GM23338 (cell line): ENCODE measurements around the gene CEBPB. TPM values are rescaled to one million over a fixed set of nuclear protein-coding genes. Genes with fewer than 3 reads are reported as not detected.
"Not testable (repeated sequence)": the region's sequence is repeated elsewhere in the genome, so short reads cannot be mapped to it uniquely, and the experiment has no call there.

ENCODE experiments used
- ATAC-seq: fragments of 200-7000 bp; cut with Tn5 transposase; 3 replicates; pipeline ENCODE4 v1.9.1; 2020
- DNase-seq: peaks from one replicate; pipeline ENCODE4 v3.0.0-alpha.2; 2015; ENCODE audit warnings: low spot score
- H2AFZ ChIP-seq: fragments of 200-600 bp; sonication (generic); 2 replicates; pipeline ENCODE4 v1.8.0; 2016; ENCODE audit warnings: antibody characterized with exemption, mild to moderate bottlenecking, moderate library complexity
- H3F3A ChIP-seq: fragments of 200-600 bp; sonication (generic); replicated peaks from 2 replicates; pipeline ENCODE4 v1.8.0; 2017; ENCODE audit warnings: antibody characterized with exemption, mixed run types, low read depth
- H3K27ac ChIP-seq: fragments of 200-600 bp; sonication (generic); 2 replicates; pipeline ENCODE4 v1.6.1; 2016; ENCODE audit warnings: low read depth
- H3K27me3 ChIP-seq: fragments of 200-600 bp; sonication (generic); 2 replicates; pipeline ENCODE4 v1.8.0; 2016; ENCODE audit warnings: mild to moderate bottlenecking, mixed run types, moderate library complexity; ENCODE audit not compliant: insufficient read depth
- H3K36me3 ChIP-seq: fragments of 200-600 bp; sonication (generic); 2 replicates; pipeline ENCODE4 v1.8.0; 2016; ENCODE audit warnings: mild to moderate bottlenecking; ENCODE audit not compliant: insufficient read depth
- H3K4me1 ChIP-seq: fragments of 200-600 bp; sonication (generic); 2 replicates; pipeline ENCODE4 v1.8.0; 2016; ENCODE audit warnings: mild to moderate bottlenecking, moderate library complexity; ENCODE audit not compliant: insufficient read depth
- H3K4me2 ChIP-seq: fragments of 200-600 bp; sonication (generic); 2 replicates; pipeline ENCODE4 v1.7.1; 2017; ENCODE audit warnings: mixed run types
- H3K4me3 ChIP-seq: fragments of 200-600 bp; sonication (generic); 2 replicates; pipeline ENCODE4 v1.6.1; 2016; ENCODE audit warnings: mixed run types
- H3K79me2 ChIP-seq: fragments of 200-600 bp; sonication (generic); replicated peaks from 2 replicates; pipeline ENCODE4 v1.8.0; 2017; ENCODE audit warnings: mild to moderate bottlenecking; ENCODE audit not compliant: insufficient read depth
- H3K9me2 ChIP-seq: fragments of 200-600 bp; sonication (generic); 2 replicates; pipeline ENCODE4 v1.8.0; 2017; ENCODE audit not compliant: insufficient read depth
- H4K20me1 ChIP-seq: fragments of 200-600 bp; sonication (generic); replicated peaks from 2 replicates; pipeline ENCODE4 v1.8.0; 2017; ENCODE audit warnings: mild to moderate bottlenecking; ENCODE audit not compliant: insufficient read depth
- H3K27ac Mint-ChIP-seq: 2 replicates; pipeline ENCODE4 v1.8.0; 2020; ENCODE audit warnings: inconsistent platforms, mild to moderate bottlenecking, moderate library complexity, mixed read lengths
- H3K27me3 Mint-ChIP-seq: 3 replicates; pipeline ENCODE4 v1.8.0; 2022; ENCODE audit warnings: low read depth, mild to moderate bottlenecking, moderate library complexity, mixed read lengths, inconsistent platforms; ENCODE audit not compliant: insufficient read depth, poor library complexity
- H3K36me3 Mint-ChIP-seq: 3 replicates; pipeline ENCODE4 v1.8.0; 2021; ENCODE audit warnings: low read depth, mild to moderate bottlenecking, inconsistent platforms, moderate library complexity, mixed read lengths
- H3K4me1 Mint-ChIP-seq: 3 replicates; pipeline ENCODE4 v1.8.0; 2020; ENCODE audit warnings: mild to moderate bottlenecking, inconsistent platforms, mixed read lengths
- H3K4me3 Mint-ChIP-seq: 3 replicates; pipeline ENCODE4 v1.8.0; 2021; ENCODE audit warnings: moderate library complexity, mild to moderate bottlenecking, inconsistent platforms, mixed read lengths
- H3K9me3 Mint-ChIP-seq: 3 replicates; pipeline ENCODE4 v1.8.0; 2020; ENCODE audit warnings: moderate library complexity, mild to moderate bottlenecking, inconsistent platforms, mixed read lengths
- CTCF ChIP-seq, 2 experiments: fragments of 200-600 bp in 1 of 2; sonication (generic) in 1 of 2; conservative IDR thresholded peaks; 2 replicates each; pipeline versions ENCODE4 v1.5.1 to v1.6.1; 2016 to 2017; ENCODE audit warnings: antibody characterized with exemption in 2 of 2, low read depth in 2 of 2, mild to moderate bottlenecking in 2 of 2, moderate library complexity in 1 of 2
- ETS1 ChIP-seq: IDR thresholded peaks from 2 replicates; pipeline ENCODE4 v1.6.1; 2016; ENCODE audit warnings: antibody characterized with exemption
- EZH2 ChIP-seq: fragments of 200-600 bp; sonication (generic); IDR thresholded peaks from one replicate; pipeline ENCODE4 v1.8.0; 2017; ENCODE audit warnings: antibody characterized with exemption, mild to moderate bottlenecking, low read depth; ENCODE audit not compliant: unreplicated experiment
- EZH2phosphoT487 ChIP-seq: fragments of 200-600 bp; sonication (generic); IDR thresholded peaks from one replicate; pipeline ENCODE4 v1.8.1; 2018; ENCODE audit warnings: antibody characterized with exemption; ENCODE audit not compliant: unreplicated experiment
- JUNB ChIP-seq: IDR thresholded peaks from one replicate; pipeline ENCODE4 v1.6.1; 2016; ENCODE audit warnings: antibody characterized with exemption; ENCODE audit not compliant: unreplicated experiment
- NANOG ChIP-seq: IDR thresholded peaks from 2 replicates; pipeline ENCODE4 v1.6.1; 2016; ENCODE audit warnings: antibody characterized with exemption, borderline replicate concordance
- POLR2AphosphoS5 ChIP-seq: IDR thresholded peaks from 2 replicates; pipeline ENCODE4 v1.6.1; 2016; ENCODE audit warnings: antibody characterized with exemption, low read depth
- REST ChIP-seq: IDR thresholded peaks from one replicate; pipeline ENCODE4 v1.6.1; 2018; ENCODE audit warnings: antibody characterized with exemption; ENCODE audit not compliant: unreplicated experiment
- ZNF114 ChIP-seq: fragments of 250-450 bp; sonication (Bioruptor Pico); IDR thresholded peaks from 2 replicates; pipeline ENCODE4 v1.5.0; 2020; ENCODE audit warnings: mild to moderate bottlenecking, moderate library complexity
- ZNF331 ChIP-seq: fragments of 250-450 bp; sonication (Bioruptor Pico); IDR thresholded peaks from 2 replicates; pipeline ENCODE4 v1.5.0; 2020; ENCODE audit warnings: low read depth, mild to moderate bottlenecking, moderate library complexity
- polyA plus RNA-seq: library from polyadenylated mRNA; unstranded; fragments of >200 nt; fragmentation: Nextera tagmentation; extraction: Ambion mirVana; gene quantifications from 2 replicates; pipeline ENCODE4 v1.2.1, GENCODE V29; 2016
- total RNA-seq: library from RNA; depleted of rRNA; stranded (reverse); fragments of >200 nt; shearing (Covaris generic); gene quantifications from 2 replicates; pipeline ENCODE4 v1.2.3, GENCODE V29; 2014

CEBPB gene
- total and polyA plus RNA-seq, 2 experiments from 2014 or later = 20.6 to 25.4 TPM

- TF ChIP-seq ETS1 (no peak), ZNF114 (CRISPR knock-in tag) (no peak), EZH2phosphoT487 (no peak), JUNB (no peak)
Measured at GRCh38 chr20:50175938-50176933, 14.4 kb upstream of the CEBPB start (continued).

- not testable (repeated sequence) for H3K27ac Mint-ChIP-seq, H3K9me3 Mint-ChIP-seq, H3K27me3 Mint-ChIP-seq, H3K4me3 ChIP-seq, H3K79me2 ChIP-seq, H4K20me1 ChIP-seq, H3K4me2 ChIP-seq, H3K4me1 Mint-ChIP-seq, H3K4me1 ChIP-seq, H3K36me3 ChIP-seq, DNase-seq, H2AFZ ChIP-seq, H3K4me3 Mint-ChIP-seq, H3K9me2 ChIP-seq, H3F3A ChIP-seq, H3K27me3 ChIP-seq, ATAC-seq, H3K36me3 Mint-ChIP-seq
- H3K27ac ChIP-seq = peak overlapping the region; percentile 76; the same call in 1 of the 2 replicates
Measured at GRCh38 chr20:50178672-50179071, 12.0 kb upstream of the CEBPB start.

GRCh38 chr20:50181344-50181743, 9.3 kb upstream of the CEBPB start:
- Mint-ChIP-seq H3K27me3 (peaks cover 6% of the 10 kb centered on the region), H3K4me3 (no peak overlapping the region), H3K9me3 (no peaks in the 10 kb centered on the region), H3K27ac (no peak overlapping the region), H3K36me3 (no peaks in the 10 kb centered on the region), H3K4me1 (peaks cover 5% of the 10 kb centered on the region)
- H3K27me3 ChIP-seq = no peaks in the 10 kb centered on the region
- DNase-seq (no peak), ATAC-seq (no peak)
- H3K36me3 ChIP-seq = no peaks in the 10 kb centered on the region
- H3K27ac ChIP-seq = no peak overlapping the region
- no peaks in the 10 kb centered on the region for H3K79me2 ChIP-seq
- H3K4me2 ChIP-seq = no peak overlapping the region
- TF ChIP-seq JUNB = no peak
- TF ChIP-seq NANOG = no peak
- no peak for TF ChIP-seq POLR2AphosphoS5
- no peak for TF ChIP-seq REST
- TF ChIP-seq ZNF331 = no peak
- no peak for TF ChIP-seq CTCF (conservative IDR thresholded peaks at IDR 0.05; ENCODE audit: low read depth in 2 of 2)
- TF ChIP-seq EZH2 = no peak
- H3K4me1 ChIP-seq = no peaks in the 10 kb centered on the region; the same call in 1 of the 2 replicates
- no peaks in the 10 kb centered on the region for H3K9me2 ChIP-seq
- no peak overlapping the region for H2AFZ ChIP-seq
- no peaks in the 10 kb centered on the region for H3F3A ChIP-seq
- no peaks in the 10 kb centered on the region for H4K20me1 ChIP-seq
- H3K4me3 ChIP-seq = no peak overlapping the region
